GM18873 (cell line): Measurements from ENCODE around the gene ASTN1.

Experiments used
- ATAC-seq: cut with Tn5 transposase; IDR thresholded peaks from one replicate; pipeline ENCODE4 v1.9.1; 2021; ENCODE audit warnings: mild to moderate bottlenecking, moderate library complexity, moderate number of reproducible peaks; ENCODE audit not compliant: unreplicated experiment, low FRiP score

ASTN1 gene

GRCh38 chr1:176939993-176940392 lies 224.5 kb downstream of the ASTN1 start:
- ATAC-seq: no peak

GRCh38 chr1:176938375-176938774 lies 226.1 kb downstream of the ASTN1 start:
- no peak for ATAC-seq

- no peak for ATAC-seq
Measured at GRCh38 chr1:176934370-176934769, 230.1 kb downstream of the ASTN1 start.

- ATAC-seq: no peak
Measured at GRCh38 chr1:176932114-176933104, 232.1 kb downstream of the ASTN1 start.

GRCh38 chr1:176931526-176931925 lies 233.0 kb downstream of the ASTN1 start:
- no peak for ATAC-seq

- no peak for ATAC-seq
Measured at GRCh38 chr1:176926330-176927086, 238.0 kb downstream of the ASTN1 start.

GRCh38 chr1:176925223-176925622 lies 239.3 kb downstream of the ASTN1 start:
- no peak for ATAC-seq

- ATAC-seq: no peak
Measured at GRCh38 chr1:176923283-176923682, 241.2 kb downstream of the ASTN1 start.

- ATAC-seq: no peak
Measured at GRCh38 chr1:176919386-176920378, 244.8 kb downstream of the ASTN1 start.

- ATAC-seq: no peak
Measured at GRCh38 chr1:176905648-176906047, 258.9 kb downstream of the ASTN1 start.

GRCh38 chr1:176904057-176904751 lies 260.3 kb downstream of the ASTN1 start:
- no peak for ATAC-seq

GRCh38 chr1:176903474-176903873 lies 261.0 kb downstream of the ASTN1 start:
- ATAC-seq: no peak

GRCh38 chr1:176899321-176899720 lies 265.2 kb downstream of the ASTN1 start:
- ATAC-seq: no peak

GRCh38 chr1:176897350-176898236 lies 266.9 kb downstream of the ASTN1 start:
- no peak for ATAC-seq

GRCh38 chr1:176896216-176896615 lies 268.3 kb downstream of the ASTN1 start:
- no peak for ATAC-seq

- no peak for ATAC-seq
Measured at GRCh38 chr1:176894450-176894849, 270.1 kb downstream of the ASTN1 start.

GRCh38 chr1:176893625-176894352 lies 270.7 kb downstream of the ASTN1 start:
- no peak for ATAC-seq

GRCh38 chr1:176888471-176889032 lies 276.0 kb downstream of the ASTN1 start:
- ATAC-seq: no peak
